Measurements from ENCODE around the gene SCNN1A.

Gene SCNN1A

GRCh38 chr12:6367969-6368892 lies 7.1 kb downstream of the SCNN1A start:
- no peak for DNase-seq

- peak in 1 of 2 experiments; percentile 15 for DNase-seq
Measured at GRCh38 chr12:6367065-6367968, 8.0 kb downstream of the SCNN1A start.

DNA sequence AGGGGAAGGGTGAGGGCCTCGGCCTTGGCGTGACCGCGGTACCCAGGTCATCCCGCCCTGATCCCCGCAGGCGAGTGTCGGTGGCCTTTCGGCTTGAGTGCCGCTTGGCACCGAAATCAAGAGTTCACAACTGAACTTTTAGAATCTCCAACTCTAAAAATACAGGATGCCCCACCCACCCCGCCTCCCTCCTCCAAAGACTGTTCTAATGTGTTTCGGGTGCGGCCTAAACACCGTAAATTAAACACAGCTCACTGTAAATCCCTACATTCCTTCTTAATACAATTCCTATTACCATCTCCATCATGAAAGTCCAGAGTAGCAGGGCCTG lies 11.4 kb downstream of the SCNN1A start:
- no peak for DNase-seq

DNA sequence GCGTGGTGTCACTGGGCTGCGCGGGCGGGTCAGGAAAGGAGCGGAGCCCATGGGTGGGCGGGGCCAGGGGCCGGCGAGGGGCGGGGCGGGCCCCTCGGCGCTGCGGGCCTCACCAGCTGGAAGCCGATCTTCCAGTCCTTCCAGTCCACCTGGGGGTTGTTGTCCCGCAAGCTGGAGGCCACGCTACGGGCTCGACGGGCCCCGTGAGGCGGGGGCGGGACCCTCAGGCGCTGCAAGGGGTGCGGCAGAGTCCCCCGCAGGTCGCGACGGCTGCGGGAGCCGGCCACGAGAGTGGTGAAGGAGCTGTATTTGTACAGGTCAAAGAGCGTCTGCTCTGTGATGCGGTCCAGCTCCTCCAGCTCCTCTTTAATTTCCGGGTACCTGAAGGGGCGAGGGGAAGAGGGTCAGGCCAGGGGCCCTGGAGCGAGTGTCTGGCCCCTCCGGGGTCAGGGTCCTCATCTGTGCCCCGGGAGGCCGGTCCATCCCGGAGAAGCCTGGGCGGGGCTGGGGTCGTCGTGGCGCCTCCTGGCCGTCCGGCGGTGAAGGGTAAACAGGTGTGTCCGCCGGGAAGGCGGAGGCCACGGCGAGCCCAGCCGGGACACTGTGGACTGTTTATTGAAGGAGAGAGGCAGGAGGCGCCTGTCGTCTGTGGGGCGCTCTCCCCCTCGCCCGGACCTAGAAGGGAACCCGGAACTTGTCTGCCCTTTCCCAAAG lies 11.9 kb downstream of the SCNN1A start:
- DNase-seq = peak in 1 of 2 experiments; percentile 22

GRCh38 chr12:6363010-6363329 lies 12.4 kb downstream of the SCNN1A start:
- DNase-seq = no peak

DNA sequence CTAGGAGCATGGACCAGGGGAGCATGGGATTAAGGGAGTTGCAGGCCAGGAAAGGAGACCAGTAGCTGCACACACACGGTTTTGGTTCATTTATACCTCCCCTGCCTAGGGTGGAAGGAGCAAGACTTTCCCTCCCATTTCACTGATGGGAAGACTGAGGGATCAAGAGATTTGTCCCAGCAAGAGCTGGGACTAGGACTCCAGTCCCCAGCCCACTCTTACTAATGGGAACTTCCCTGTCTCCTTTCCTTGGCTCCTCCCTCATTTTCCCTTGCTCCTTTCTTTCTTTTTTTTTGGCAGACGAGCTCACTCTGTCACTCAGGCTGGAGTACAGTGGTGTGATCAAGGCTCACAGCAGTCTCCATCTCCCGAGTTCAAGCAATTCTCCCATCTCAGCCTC lies 13.0 kb downstream of the SCNN1A start:
- DNase-seq = no peak

GRCh38 chr12:6361834-6362233 lies 13.5 kb downstream of the SCNN1A start:
- DNase-seq = no peak

- no peak for DNase-seq
Measured at GRCh38 chr12:6360578-6361490, 14.5 kb downstream of the SCNN1A start.

DNA sequence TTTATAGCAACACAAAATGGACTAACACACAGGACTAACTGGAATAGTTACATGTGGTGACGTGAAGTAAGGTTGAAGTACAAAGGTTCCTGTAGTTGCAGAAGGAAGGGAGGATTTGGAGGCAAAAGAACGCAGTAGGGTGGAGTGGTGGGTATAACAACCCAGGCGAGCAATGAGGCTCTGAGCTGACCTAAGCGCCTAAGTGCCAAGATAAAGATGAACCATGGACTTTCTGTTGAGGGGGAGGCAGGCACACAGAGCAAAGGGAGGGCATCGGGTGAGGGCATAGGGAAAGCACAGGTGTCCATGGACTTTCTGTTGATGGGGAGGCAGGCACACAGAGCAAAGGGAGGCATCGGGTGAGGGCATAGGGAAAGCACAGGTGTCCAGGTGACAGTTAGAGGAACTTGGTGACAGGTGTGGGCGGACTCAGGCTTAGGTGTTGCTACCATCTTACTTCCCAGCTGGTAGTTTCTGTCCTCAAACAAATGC lies 15.2 kb downstream of the SCNN1A start:
- no peak for DNase-seq

DNA sequence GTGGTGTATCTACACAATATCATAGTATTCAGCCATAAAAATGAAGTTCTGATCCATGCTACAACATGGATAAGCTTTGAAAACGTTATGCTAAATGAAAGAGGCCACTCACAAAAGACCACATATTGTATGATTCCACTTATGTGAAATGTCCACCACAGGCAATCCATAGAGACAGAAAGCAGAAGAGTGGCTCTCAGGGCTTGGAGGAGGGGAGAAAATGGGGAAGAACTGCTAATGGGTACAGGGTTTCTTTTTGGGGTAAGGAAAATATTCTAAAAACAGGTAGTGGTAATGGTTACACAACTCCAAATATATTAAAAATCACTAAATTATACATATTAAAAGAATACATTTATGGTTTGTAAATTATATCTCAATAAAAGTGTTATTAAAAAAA lies 16.5 kb downstream of the SCNN1A start:
- no peak for DNase-seq

GRCh38 chr12:6356374-6356820 lies 19.0 kb downstream of the SCNN1A start:
- no peak for DNase-seq

- no peak for DNase-seq
Measured at GRCh38 chr12:6355491-6356373, 19.6 kb downstream of the SCNN1A start.

DNA sequence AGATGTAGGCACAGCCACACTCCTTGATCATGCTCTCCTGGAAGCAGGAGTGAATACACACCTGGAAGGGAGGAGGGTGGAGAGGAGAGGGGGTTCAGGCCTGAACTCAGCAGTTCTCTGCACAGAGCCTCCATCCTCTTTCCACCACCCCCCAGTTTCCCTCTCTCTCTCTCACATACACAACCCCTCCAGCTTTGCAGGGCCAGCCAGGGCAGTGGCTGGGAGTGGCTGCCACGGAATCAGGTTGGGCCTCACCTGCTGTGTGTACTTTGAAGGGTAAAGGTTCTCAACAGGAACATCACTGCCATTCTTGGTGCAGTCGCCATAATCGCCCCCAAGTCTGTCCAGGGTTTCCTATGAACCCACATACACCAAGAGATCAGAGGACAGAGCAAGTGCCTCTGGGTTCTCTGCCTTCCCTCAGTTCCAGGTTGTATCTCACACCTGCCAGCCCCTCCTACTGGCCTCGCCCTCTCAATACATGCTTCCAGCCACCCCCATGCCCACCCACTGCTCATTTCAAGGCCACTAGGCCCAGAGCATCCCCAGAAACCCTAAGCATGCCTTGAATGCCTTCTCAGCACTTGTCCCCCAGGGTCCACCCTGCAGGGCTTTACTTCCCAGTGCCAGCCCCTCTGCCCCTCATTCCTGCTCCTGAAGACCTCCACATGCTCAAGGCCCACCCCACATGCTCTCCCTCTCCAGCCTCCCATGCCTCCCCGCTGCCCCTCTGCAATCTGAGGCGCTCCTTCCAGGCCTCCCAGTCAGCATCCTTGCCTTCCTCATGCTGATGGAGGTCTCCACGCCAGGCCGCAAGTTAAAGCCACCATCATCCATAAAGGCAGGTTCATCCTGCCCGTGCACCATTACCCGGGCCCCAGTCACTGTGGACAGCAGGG lies 20.6 kb downstream of the SCNN1A start:
- no peak for DNase-seq

DNA sequence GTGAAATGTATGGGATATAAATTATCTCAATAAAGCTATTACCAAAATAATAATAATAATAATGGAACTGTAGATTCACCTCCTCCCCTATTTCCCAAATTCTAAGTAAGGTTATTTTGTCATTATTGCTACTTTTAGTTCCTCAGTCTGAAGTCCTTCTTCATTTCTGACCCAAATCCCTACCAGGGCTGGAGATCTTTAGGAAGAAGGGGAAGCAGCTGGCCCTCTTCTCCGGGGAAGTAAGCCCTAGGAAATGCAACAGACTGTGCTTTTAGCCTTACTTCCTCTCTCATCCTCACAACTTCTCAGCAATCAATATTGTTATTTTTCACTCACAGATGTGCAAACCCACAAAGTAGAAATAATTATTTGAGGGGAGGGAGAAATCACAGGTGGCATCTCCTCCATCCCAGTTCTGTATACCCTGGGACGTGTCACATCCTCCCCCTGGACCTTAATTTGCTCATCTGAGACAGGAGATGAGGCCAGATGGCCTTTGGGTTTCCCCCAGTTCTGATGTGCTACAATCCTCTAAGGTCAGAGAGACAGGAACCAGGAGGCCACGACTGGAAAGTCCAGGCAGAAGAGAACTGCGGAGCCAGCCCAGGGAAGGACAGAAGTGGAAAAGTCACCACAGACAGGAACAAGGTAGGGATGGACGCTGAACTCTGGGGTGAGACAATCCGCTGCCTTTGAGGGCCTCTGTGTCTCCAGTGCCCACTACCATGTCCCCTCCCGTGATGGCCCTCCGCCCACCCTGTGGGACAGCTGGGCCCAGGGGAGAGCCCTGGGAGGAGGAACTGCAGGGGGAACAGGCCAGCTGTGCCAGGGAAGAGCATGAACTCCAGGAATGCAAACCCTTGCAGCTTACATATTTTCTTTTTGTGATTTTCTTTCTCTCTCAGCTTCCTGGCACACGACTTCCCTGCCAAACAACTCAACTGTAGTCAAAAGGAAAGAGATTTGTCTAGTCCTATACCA lies 22.9 kb downstream of the SCNN1A start:
- DNase-seq = no peak

DNA sequence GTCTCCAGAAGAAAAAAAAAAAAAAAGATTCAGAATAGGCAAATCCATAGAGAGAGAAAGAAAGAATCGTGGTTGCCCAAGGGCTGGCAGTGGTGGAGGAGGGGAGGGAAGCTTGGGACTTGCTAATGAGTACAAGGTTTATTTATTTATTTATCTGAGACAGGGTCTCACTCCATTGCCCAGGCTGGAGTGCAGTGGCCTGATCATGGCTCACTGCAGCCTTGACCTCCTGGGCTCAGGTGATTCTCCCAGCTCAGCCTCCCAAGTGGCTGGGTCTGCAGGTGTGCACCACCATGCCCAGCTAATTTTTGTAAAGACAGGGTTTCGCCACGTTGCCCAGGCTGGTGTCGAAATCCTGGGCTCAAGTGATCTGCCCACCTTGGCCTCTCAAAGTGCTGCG lies 23.7 kb downstream of the SCNN1A start:
- no peak for DNase-seq

- no peak for DNase-seq
Measured at GRCh38 chr12:6347367-6348338, 27.7 kb downstream of the SCNN1A start.

DNA sequence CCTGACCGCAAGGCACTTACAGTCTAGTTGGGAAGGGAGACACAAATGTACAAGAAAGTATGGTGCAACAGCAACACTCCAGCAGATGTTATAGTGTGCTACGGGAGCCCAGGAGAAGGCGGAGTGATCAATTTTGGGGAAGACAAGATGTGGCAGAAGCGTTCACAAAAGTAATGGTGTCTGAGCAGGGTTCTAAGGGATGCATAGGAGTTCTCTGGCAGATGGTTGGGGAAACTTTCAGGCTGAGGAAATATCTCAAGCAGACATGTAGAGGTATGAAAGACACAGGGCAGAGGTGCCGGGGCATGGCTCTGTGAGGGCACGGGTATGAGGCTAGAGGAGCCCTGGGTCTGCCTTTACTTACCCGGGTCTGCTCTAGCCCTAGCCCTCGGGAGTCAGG lies 28.4 kb downstream of the SCNN1A start:
- DNase-seq = no peak
